Liver (tissue), 3 donors: Measurements from ENCODE around the gene C3.

Experiments used
- GABPA ChIP-seq, 2 donors: IDR thresholded peaks in 1 of 2; conservative IDR thresholded peaks in 1 of 2; 2 replicates each; pipeline ENCODE4 v1.6.1; 2016; ENCODE audit warnings: antibody characterized with exemption in 2 of 2, mild to moderate bottlenecking in 1 of 2, moderate library complexity in 1 of 2
- YY1 ChIP-seq: IDR thresholded peaks from 2 replicates; pipeline ENCODE4 v1.6.1; 2016; ENCODE audit warnings: antibody characterized with exemption, mild to moderate bottlenecking
- TF ChIP-seq, protein P1 (sequence below): fragments of 150-350 bp; IDR thresholded peaks from 2 replicates; pipeline ENCODE4 v1.5.1; 2017; ENCODE audit warnings: improper control_type of control experiment, low read depth, low read length; ENCODE audit not compliant: missing input control
- TF ChIP-seq, protein P2 (sequence below): IDR thresholded peaks from 2 replicates; pipeline ENCODE4 v1.6.1; 2016; ENCODE audit warnings: antibody characterized with exemption, mild to moderate bottlenecking
- TF ChIP-seq, protein P3 (sequence below): IDR thresholded peaks from 2 replicates; pipeline ENCODE4 v1.6.1; 2016; ENCODE audit warnings: antibody characterized with exemption
- donor health status: healthy.
- donor health status: healthy.

DNA sequence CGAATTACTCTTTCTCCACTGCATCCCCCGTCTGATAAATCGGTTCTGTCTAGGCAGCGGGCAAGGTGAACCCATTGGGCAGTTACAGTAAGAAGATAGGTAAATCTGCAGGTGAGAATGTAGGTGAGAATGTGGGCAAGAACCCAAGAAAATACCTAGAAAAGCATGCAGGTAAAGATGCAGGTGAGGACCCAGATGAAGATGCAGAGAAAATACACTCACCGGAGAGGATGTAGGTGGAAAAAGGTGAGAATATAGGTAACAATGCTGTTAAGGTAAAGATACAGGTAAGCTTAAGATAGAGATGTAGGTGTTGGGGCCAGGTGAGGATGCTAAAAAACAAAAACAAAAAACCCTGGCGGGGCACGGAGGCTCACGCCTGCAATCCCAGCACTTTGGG lies 44.2 kb downstream of the C3 start:
- TF ChIP-seq YY1 = no peak
- TF ChIP-seq, protein P1, sequence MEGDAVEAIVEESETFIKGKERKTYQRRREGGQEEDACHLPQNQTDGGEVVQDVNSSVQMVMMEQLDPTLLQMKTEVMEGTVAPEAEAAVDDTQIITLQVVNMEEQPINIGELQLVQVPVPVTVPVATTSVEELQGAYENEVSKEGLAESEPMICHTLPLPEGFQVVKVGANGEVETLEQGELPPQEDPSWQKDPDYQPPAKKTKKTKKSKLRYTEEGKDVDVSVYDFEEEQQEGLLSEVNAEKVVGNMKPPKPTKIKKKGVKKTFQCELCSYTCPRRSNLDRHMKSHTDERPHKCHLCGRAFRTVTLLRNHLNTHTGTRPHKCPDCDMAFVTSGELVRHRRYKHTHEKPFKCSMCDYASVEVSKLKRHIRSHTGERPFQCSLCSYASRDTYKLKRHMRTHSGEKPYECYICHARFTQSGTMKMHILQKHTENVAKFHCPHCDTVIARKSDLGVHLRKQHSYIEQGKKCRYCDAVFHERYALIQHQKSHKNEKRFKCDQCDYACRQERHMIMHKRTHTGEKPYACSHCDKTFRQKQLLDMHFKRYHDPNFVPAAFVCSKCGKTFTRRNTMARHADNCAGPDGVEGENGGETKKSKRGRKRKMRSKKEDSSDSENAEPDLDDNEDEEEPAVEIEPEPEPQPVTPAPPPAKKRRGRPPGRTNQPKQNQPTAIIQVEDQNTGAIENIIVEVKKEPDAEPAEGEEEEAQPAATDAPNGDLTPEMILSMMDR = no peak
- no peak for TF ChIP-seq GABPA (IDR thresholded peaks at IDR 0.05 in 1 of 2, conservative IDR thresholded peaks at IDR 0.05 in 1 of 2)
- TF ChIP-seq, protein P2, sequence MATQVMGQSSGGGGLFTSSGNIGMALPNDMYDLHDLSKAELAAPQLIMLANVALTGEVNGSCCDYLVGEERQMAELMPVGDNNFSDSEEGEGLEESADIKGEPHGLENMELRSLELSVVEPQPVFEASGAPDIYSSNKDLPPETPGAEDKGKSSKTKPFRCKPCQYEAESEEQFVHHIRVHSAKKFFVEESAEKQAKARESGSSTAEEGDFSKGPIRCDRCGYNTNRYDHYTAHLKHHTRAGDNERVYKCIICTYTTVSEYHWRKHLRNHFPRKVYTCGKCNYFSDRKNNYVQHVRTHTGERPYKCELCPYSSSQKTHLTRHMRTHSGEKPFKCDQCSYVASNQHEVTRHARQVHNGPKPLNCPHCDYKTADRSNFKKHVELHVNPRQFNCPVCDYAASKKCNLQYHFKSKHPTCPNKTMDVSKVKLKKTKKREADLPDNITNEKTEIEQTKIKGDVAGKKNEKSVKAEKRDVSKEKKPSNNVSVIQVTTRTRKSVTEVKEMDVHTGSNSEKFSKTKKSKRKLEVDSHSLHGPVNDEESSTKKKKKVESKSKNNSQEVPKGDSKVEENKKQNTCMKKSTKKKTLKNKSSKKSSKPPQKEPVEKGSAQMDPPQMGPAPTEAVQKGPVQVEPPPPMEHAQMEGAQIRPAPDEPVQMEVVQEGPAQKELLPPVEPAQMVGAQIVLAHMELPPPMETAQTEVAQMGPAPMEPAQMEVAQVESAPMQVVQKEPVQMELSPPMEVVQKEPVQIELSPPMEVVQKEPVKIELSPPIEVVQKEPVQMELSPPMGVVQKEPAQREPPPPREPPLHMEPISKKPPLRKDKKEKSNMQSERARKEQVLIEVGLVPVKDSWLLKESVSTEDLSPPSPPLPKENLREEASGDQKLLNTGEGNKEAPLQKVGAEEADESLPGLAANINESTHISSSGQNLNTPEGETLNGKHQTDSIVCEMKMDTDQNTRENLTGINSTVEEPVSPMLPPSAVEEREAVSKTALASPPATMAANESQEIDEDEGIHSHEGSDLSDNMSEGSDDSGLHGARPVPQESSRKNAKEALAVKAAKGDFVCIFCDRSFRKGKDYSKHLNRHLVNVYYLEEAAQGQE = no peak
- TF ChIP-seq, protein P3, sequence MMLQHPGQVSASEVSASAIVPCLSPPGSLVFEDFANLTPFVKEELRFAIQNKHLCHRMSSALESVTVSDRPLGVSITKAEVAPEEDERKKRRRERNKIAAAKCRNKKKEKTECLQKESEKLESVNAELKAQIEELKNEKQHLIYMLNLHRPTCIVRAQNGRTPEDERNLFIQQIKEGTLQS = no peak
